HG03469 (cell line): ENCODE results near the gene CAPG.
"Not testable (repeated sequence)": the region's sequence is repeated elsewhere in the genome, so short reads cannot be mapped to it uniquely, and the experiment has no call there.

Experiments used
- ATAC-seq: cut with Tn5 transposase; IDR thresholded peaks from one replicate; pipeline ENCODE4 v1.9.1; 2021; ENCODE audit warnings: mild to moderate bottlenecking, moderate library complexity, moderate number of reproducible peaks; ENCODE audit not compliant: unreplicated experiment

CAPG gene, protein sequence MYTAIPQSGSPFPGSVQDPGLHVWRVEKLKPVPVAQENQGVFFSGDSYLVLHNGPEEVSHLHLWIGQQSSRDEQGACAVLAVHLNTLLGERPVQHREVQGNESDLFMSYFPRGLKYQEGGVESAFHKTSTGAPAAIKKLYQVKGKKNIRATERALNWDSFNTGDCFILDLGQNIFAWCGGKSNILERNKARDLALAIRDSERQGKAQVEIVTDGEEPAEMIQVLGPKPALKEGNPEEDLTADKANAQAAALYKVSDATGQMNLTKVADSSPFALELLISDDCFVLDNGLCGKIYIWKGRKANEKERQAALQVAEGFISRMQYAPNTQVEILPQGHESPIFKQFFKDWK

GRCh38 chr2:85409845-85410583 is at the start of gene CAPG:
Gene CAPG (minus strand): TSS chr2:85410366. CDS start chr2:85402145, 8,221 bp downstream.
- peak; percentile 31 for ATAC-seq

- no peak for ATAC-seq
Observed at GRCh38 chr2:85459771-85460170, 49.6 kb upstream of the CAPG start.

DNA sequence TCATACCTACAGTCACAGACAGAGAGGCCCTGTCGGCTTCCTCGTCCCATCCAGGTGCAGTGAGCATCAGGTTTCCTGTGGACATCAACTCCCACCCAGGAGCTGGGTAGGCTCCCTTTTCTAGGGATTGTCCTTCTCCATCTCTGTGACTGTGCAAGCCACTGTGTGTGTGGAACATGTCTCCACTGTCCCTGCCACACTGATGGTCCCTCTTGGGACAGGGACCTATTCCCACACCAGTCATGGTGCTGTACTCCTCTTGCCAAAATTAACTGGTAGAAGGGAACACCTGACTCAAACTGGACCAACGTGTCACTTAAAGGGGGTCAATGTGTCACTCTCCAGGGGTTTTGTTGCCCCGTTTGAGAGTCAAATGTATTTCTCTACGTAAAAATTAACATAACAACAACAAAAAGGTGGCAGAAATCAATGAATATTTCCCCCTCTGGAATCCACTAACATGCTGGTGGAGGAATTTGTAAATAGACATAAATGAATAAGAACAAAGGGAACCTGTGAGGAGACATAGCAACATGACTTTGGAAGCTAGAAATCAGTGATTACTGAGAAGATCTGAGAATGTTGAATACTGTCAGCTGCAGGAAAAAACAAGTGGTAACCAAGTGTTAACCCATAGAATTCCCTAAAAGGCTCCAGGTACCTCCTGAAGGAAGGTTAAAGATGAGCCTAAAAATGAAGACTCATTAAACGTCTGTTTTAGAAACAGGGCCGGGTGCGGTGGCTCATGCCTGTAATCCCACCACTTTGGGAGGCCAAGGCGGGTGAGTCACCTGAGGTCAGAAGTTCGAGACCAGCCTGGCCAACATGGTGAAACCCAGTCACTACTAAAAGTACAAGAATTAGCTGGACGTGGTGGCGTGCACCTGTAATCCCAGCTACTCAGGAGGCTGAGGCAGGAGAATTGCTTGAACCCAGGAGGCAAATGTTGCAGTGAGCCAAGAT is 48.7 kb upstream of the CAPG start:
- no peak for ATAC-seq

DNA sequence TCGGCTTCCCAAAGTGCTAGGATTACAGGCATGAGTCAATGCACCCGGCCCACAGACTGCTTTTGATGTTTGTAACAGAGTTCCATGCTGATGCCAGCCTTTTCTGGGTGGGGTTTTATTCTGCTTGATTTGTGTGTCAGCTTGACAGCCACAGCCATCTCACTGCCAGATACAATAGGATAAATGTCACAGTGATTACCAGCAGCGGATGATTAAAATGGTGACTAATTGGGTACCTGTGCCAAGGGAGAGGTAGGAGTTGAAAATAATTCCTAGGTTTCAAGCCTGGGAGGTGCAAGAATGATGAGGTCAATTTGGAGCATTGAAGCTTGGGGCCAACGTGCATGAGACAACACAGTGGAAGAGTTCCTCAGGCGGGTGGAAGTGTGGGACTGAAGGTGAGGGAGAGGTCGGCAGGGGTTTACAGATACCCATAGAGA is 47.7 kb upstream of the CAPG start:
- no peak for ATAC-seq

- no peak for ATAC-seq
Observed at GRCh38 chr2:85457043-85457442, 46.9 kb upstream of the CAPG start.

DNA sequence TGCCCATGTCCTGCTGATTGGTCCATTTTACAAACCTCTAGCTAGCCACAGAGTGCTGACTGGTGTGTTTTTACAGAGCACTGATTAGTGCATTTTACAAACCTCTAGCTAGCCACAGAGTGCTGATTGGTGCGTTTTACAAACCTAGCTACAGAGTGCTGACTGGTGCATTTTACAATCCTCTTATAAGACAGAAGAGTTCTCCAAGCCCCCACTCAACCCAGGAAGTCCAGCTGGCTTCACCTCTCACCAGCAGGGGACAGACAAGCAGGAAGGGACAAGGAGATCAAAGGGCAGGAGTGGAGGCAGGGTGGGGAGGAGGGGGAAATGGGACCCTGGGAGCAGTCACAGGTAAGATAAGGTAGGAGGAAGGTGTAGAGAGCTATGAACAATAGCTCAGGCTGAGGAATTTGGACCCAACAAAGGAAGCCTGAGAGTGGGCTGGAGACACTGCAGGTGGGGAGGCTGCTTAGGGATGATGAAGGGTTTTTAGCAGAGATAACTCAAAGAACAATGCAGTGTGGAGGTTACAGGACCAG is 45.5 kb upstream of the CAPG start:
- ATAC-seq = no peak

GRCh38 chr2:85453571-85453970 is 43.4 kb upstream of the CAPG start:
- no peak for ATAC-seq

DNA sequence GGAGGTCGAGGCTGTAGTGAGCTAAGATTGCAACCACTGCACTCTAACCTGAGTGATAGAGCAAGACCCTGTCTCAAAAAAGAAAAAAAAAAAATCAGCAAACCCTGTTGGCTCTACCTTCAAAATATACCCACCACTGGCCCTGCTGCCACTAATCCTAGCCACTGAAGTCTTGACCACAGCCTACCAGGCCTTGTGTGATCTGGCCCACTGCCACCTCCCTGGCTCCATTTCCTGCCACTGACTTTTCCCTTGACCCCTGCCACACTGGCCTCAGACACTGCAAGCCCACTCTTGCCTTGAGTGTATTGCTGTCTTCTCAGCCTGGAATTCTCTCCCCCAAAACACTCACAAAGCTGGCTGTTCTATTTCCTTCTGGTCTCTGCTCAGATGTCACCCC is 42.1 kb upstream of the CAPG start:
- ATAC-seq = no peak

GRCh38 chr2:85449214-85449588 is 39.0 kb upstream of the CAPG start:
- ATAC-seq = no peak

DNA sequence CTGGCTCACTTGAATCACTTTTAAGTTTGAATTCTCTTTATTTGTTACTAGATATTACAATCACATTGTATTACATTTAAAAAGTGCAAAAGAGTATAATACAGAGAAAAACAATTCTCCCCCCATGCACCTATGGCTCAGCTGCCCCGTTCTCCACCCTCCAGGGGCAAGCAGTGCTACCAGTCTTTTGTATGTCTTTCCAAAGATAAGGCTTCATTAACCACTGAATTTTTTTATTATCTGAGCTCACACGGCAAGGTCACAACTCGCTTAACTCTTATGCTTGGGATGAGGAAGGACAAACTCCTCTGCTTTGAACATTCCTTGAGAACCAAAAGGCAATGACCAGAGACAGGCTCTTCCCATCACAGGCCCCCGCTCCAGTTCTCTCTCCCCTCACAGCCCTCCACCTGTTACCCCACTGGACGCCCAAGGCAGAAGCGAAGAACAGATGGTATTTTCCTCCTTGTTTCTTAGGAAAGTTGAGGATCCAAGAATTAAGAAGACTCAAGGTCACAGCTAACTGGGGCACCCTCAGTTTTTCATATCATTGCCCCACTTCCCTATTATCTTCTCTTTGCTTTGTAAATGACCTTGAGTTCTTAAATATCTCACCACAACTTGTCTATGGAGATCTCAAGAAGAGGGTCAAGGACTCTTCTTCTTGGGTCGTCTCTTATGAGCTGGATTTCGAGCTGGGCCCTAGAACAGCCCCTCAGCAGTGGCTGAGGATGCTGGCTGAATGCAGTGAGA is 38.5 kb upstream of the CAPG start:
- ATAC-seq = no peak

GRCh38 chr2:85447222-85447585 is 37.0 kb upstream of the CAPG start:
- ATAC-seq = no peak

DNA sequence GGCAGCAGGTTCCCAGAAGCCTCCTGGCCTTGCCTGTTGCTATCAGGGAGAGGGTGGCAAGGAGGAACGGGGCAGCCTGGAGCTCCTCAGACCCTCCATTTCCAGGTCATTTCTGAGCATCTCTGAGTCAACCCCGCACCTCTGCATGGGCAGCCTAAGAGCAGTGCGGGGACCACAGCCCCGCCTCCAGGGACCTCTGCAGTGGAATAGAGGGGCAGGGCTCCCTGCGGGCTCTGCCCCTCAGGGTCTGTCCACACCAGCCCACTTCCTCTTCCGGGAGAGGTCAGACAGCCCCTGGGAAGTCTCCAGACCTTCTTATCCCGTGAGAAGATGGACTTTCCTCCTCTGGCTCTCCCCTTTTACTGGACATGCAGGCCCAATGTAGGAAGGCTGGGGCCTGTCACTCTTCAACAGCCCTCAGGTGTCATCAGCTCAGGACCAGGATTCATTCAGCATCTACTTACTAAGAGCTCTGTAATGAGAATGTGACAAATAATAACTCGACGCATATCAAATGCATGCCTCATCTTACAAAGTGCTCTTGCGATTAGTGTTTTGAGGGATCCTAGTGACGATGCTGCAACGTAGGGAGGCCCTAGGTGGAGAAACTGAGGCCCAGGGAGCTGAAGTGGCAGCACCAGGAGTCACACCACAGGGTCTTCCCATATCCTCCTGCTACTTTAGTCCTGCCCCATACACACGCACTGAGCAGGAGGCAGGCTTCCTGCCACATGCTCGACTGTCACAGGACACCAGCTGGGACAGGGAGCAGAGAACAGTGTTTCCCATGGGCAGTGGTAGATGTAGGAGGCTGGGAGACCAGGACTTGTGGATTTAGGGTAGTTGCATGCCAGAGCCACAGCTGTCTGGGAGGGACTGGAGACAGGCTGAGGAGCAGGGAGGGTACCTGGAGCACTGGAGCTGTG is 36.4 kb upstream of the CAPG start:
- no peak for ATAC-seq

- ATAC-seq = no peak
Observed at GRCh38 chr2:85445316-85446295, 35.4 kb upstream of the CAPG start.

DNA sequence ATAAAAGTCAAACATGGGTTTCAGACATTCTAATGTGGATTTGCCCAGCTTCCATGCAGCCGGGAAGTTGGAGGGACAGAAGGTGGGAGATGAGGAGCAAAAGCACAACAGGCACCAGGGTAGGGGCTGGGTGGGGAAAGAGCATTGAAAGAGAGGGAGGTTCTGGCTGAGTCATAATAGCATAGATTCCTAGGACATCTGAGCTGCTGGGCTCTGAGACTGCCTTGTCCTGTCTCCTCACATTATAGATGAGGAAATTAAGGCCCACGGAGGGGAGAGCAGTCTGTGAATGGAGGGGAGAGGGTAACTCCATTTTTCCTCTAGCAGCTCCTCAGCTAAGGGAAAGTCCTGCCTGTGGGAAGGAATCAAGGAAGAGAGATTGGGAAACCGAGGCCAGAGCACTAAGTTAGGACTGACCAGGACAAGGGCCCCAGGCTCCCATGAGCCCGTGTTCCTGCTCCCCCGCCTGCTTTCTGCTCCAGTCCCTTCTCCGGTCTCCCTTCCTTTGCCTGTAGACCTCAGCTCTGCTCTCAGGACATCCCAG is 34.5 kb upstream of the CAPG start:
- ATAC-seq = no peak

DNA sequence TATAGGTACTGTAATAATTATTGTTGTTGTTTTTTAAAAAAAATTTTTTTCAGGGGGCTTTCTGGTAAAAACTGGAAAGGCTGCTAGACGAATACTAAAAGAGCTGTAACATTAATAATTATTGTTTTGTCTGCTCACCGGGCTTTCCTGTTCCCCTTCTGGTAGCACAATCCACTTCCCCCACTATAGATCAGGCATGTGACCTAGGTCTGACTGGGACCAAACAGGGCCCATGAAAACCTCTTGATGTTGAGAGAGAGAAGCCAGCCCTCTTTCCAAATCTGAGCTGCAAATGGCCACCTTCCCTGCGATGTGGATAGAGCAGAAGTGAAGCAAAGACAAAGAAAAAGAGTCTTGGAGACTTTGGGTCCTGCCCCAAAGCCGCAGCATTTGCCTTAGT is 31.7 kb upstream of the CAPG start:
- no peak for ATAC-seq

- no peak for ATAC-seq
Observed at GRCh38 chr2:85440729-85441128, 30.6 kb upstream of the CAPG start.

- no peak for ATAC-seq
Observed at GRCh38 chr2:85439986-85440385, 29.8 kb upstream of the CAPG start.

- ATAC-seq = not testable (repeated sequence)
Observed at GRCh38 chr2:85439569-85439968, 29.4 kb upstream of the CAPG start.
